Measurements from ENCODE around the gene PCAT7. TPM values are rescaled to one million over a fixed set of nuclear protein-coding genes. Genes with fewer than 3 reads are reported as not detected.
"Not testable (repeated sequence)": the region's sequence is repeated elsewhere in the genome, so short reads cannot be mapped to it uniquely, and the experiment has no call there.

The PCAT7 gene
- total RNA-seq, 1 donor from 2014 or later, result 7.4 TPM

DNA sequence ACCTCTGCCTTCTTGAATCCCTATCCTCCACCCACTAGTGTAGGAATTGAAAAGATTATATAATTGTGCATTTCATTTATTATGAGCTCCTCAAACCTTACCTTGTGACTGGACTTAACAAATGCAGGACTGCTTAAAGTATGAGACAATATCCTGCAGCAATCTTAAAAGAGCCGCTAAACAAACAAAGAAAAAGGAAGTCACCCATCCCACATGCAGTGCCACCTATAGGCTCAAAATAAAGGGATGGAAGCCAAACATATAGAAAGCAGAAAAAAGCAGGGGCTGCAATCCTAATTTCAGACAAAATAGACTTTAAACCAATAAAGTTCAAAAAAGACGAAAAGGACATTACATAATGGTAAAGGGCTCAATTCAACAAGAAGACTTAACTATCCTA lies 8.7 kb downstream of the PCAT7 start:
- peaks cover 5% of the 10 kb centered on the region for H3K36me3 Mint-ChIP-seq (ENCODE audit: low read depth)
- TF ChIP-seq, protein P1, sequence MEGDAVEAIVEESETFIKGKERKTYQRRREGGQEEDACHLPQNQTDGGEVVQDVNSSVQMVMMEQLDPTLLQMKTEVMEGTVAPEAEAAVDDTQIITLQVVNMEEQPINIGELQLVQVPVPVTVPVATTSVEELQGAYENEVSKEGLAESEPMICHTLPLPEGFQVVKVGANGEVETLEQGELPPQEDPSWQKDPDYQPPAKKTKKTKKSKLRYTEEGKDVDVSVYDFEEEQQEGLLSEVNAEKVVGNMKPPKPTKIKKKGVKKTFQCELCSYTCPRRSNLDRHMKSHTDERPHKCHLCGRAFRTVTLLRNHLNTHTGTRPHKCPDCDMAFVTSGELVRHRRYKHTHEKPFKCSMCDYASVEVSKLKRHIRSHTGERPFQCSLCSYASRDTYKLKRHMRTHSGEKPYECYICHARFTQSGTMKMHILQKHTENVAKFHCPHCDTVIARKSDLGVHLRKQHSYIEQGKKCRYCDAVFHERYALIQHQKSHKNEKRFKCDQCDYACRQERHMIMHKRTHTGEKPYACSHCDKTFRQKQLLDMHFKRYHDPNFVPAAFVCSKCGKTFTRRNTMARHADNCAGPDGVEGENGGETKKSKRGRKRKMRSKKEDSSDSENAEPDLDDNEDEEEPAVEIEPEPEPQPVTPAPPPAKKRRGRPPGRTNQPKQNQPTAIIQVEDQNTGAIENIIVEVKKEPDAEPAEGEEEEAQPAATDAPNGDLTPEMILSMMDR (conservative IDR thresholded peaks at IDR 0.05), result no peak
- H3K27me3 Mint-ChIP-seq (ENCODE audit: low read depth), result no peaks in the 10 kb centered on the region
- H3K4me3 Mint-ChIP-seq, result no peak overlapping the region
- H3K9me3 Mint-ChIP-seq, result peaks cover 4% of the 10 kb centered on the region
- H3K27ac Mint-ChIP-seq (ENCODE audit: unreplicated experiment), result no peak overlapping the region
- no peak for DNase-seq (ENCODE audit: low read depth, low spot score)
- no peaks in the 10 kb centered on the region for H3K4me1 Mint-ChIP-seq

DNA sequence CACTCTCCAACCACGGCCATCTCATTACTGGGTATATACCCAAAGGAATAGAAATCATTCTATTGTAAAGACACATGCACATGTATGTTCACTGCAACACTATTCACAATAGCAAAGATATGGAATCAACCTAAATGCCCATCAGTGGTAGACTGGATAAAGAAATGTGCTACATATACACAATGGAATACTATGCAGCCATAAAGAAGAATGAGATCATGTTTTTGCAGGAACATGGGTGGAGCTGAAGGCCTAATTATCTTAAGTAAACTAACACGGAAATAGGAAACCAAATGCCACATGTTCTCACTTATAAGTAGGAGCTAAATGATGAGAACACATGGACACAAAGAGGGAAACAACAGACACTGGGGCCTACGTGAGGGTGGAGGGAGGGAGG lies 9.4 kb downstream of the PCAT7 start:
- DNase-seq (ENCODE audit: low read depth, low spot score); H3K4me1 Mint-ChIP-seq; H3K36me3 Mint-ChIP-seq (ENCODE audit: low read depth); H3K4me3 Mint-ChIP-seq; H3K27me3 Mint-ChIP-seq (ENCODE audit: low read depth); H3K27ac Mint-ChIP-seq (ENCODE audit: unreplicated experiment); H3K9me3 Mint-ChIP-seq: not testable (repeated sequence)

DNA sequence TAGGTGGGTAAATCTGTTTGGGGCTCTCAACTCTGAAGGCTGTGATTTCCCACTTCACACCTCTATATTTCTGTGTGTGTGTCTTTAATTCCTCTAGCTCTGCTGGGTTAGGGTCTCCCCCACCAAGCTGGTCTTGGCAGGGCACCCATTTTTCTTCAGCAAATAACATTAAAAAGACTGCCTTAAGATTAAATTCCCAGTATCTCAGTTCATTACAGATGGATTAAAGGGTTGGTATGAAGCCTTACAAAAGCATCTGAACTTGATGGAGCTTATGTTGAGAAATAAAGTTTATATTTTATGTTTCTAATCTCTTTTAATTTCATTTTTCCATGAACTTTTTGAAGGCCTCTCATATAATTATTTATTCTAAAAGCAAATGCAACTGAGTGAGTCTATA lies 11.7 kb downstream of the PCAT7 start:
- H3K4me1 Mint-ChIP-seq, result no peaks in the 10 kb centered on the region
- H3K4me3 Mint-ChIP-seq, result no peak overlapping the region
- DNase-seq (ENCODE audit: low read depth, low spot score), result no peak
- TF ChIP-seq, protein P1 (conservative IDR thresholded peaks at IDR 0.05), result no peak
- peaks cover 4% of the 10 kb centered on the region for H3K9me3 Mint-ChIP-seq
- H3K27me3 Mint-ChIP-seq (ENCODE audit: low read depth), result peaks cover under 1% of the 10 kb centered on the region
- no peak overlapping the region for H3K27ac Mint-ChIP-seq (ENCODE audit: unreplicated experiment)
- H3K36me3 Mint-ChIP-seq (ENCODE audit: low read depth), result peaks cover 5% of the 10 kb centered on the region

DNA sequence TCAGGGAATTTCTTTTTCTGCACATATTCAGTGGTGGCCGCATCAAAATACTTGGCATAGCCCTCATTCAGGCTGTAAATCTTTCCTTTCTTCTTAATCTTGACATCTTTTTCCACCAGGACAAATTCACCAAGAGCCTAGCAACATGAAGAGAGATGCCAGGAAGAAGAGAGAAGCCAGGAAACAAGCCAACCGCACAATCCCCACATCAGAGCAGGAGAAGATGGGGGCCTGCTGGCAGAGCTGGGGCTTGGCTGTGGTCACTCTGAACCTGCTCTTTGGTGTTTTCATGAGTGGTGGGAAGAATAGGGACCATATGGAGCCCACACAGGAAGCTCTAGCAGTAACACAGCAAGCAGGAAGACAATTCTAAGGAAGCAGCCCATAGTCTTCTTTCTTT lies 12.4 kb downstream of the PCAT7 start:
- no peak for DNase-seq (ENCODE audit: low read depth, low spot score)
- Mint-ChIP-seq H3K9me3 (peaks cover 4% of the 10 kb centered on the region), H3K36me3 (ENCODE audit: low read depth) (peaks cover 5% of the 10 kb centered on the region), H3K4me1 (no peaks in the 10 kb centered on the region), H3K4me3 (no peak overlapping the region), H3K27ac (ENCODE audit: unreplicated experiment) (no peak overlapping the region), H3K27me3 (ENCODE audit: low read depth) (peaks cover 7% of the 10 kb centered on the region)
- TF ChIP-seq, protein P1 (conservative IDR thresholded peaks at IDR 0.05), result no peak

DNA sequence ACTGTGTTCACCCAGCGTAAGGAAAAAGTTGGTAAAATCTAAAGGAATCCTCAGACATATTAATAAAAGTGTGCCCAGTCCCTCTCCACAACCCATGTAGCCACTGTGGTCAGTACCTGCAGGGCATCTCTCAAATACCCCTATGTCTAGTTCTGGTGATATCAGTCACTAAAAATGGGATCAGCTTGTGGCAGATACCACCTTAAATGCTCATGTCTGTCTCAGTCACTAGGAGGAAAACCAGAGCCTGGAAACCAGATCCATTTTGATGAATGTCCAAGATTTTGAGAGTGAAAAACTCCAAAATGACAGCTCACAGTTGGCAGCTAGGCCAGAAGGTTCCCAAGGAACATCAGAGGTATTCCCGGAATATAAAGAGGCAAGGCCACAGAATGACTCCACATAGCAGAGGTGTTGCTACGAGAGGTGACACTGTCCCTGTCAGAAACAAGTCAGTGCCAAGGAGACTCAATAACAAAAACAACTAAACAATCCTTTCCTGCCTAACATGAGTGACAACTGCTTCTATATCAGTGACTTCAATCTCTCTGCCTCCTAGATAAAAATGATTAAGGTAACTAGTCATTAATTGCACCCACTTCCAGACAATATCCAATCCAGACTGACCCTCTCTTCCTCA lies 13.5 kb downstream of the PCAT7 start:
- peaks cover 10% of the 10 kb centered on the region for H3K27me3 Mint-ChIP-seq (ENCODE audit: low read depth)
- no peak for DNase-seq (ENCODE audit: low read depth, low spot score)
- TF ChIP-seq, protein P1 (conservative IDR thresholded peaks at IDR 0.05), result no peak
- no peaks in the 10 kb centered on the region for H3K4me1 Mint-ChIP-seq
- peaks cover 5% of the 10 kb centered on the region for H3K36me3 Mint-ChIP-seq (ENCODE audit: low read depth)
- no peak overlapping the region for H3K4me3 Mint-ChIP-seq
- H3K9me3 Mint-ChIP-seq, result peaks cover 4% of the 10 kb centered on the region
- H3K27ac Mint-ChIP-seq (ENCODE audit: unreplicated experiment), result no peak overlapping the region

DNA sequence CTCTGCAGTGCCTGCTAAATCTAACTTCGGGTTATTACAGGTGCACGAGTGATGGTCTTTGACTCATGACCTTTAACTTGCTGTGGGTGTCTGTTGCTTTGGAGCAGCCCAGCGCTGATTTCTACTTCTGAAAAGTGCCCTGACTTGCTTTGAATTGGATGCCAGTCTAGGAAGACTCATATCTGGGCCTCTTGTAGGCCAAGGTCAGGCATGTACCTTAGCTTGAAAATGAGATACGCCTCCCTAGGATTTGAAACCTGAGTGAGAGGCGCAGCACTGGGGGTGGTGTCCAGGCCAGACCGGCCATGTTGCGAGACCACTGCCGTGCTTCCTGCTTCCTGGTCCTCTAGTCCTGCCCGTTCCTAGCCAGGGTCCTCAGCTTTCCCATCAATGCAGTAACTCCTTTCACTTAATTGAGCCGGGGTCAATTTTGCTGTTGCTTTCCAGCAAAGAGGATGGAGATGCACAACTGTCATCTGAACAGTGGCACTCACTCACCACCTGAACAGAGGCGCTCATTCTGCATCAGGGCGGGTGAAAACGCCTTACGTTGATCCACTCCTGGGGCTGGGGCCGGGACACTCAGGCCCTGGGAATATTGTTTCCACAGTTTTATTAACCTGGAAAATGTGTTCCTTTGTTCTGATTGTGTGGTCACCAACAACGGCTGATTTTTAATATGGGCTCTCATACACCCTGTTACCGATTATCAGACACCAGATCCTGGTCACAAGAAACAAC lies 14.3 kb downstream of the PCAT7 start:
- TF ChIP-seq, protein P1 (conservative IDR thresholded peaks at IDR 0.05), result no peak
- H3K4me1 Mint-ChIP-seq, result no peaks in the 10 kb centered on the region
- peaks cover 2% of the 10 kb centered on the region for H3K9me3 Mint-ChIP-seq
- peaks cover 12% of the 10 kb centered on the region for H3K27me3 Mint-ChIP-seq (ENCODE audit: low read depth)
- H3K4me3 Mint-ChIP-seq, result no peak overlapping the region
- no peak for DNase-seq (ENCODE audit: low read depth, low spot score)
- H3K36me3 Mint-ChIP-seq (ENCODE audit: low read depth), result peaks cover 2% of the 10 kb centered on the region
- H3K27ac Mint-ChIP-seq (ENCODE audit: unreplicated experiment), result no peak overlapping the region

Measured in neural crest cell (in vitro differentiated cells).